Mammary epithelial cell (primary cell): ENCODE data around the gene DAB2.

Source experiments
- EZH2 ChIP-seq: IDR thresholded peaks from 2 replicates; pipeline ENCODE4 v1.6.1; 2012; ENCODE audit warnings: low read length, inconsistent platforms, borderline replicate concordance
- TF ChIP-seq, protein P1 (sequence below), 2 donors: IDR thresholded peaks in 1 of 2; conservative IDR thresholded peaks in 1 of 2; 2 replicates each; pipeline ENCODE4 v1.5.1; 2011 to 2012; ENCODE audit warnings: inconsistent platforms in 2 of 2, low read length in 2 of 2, mild to moderate bottlenecking in 2 of 2, control low read depth in 1 of 2, low read depth in 1 of 2; ENCODE audit not compliant: insufficient read depth in 1 of 2; ENCODE audit errors: extremely low read depth in 1 of 2

DNA sequence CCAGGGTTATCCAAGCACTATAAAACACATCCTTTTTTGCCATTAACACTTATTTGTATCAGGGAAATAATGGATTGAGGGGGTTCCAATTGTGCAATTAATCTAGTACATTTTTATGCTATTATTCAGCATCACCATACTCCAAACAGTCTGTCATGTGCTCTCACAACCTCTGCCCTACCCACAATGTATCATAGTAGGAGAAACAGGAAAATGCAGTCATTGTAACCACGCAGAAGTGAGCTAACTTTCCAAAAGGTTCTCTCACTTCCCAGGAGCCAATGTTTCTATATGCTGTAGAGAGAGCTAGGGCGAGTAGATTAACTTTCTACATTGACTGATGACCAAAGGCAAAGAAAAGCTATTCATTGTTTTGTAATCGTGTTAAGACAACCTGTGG is 29.8 kb downstream of the DAB2 start:
- TF ChIP-seq, protein P1, sequence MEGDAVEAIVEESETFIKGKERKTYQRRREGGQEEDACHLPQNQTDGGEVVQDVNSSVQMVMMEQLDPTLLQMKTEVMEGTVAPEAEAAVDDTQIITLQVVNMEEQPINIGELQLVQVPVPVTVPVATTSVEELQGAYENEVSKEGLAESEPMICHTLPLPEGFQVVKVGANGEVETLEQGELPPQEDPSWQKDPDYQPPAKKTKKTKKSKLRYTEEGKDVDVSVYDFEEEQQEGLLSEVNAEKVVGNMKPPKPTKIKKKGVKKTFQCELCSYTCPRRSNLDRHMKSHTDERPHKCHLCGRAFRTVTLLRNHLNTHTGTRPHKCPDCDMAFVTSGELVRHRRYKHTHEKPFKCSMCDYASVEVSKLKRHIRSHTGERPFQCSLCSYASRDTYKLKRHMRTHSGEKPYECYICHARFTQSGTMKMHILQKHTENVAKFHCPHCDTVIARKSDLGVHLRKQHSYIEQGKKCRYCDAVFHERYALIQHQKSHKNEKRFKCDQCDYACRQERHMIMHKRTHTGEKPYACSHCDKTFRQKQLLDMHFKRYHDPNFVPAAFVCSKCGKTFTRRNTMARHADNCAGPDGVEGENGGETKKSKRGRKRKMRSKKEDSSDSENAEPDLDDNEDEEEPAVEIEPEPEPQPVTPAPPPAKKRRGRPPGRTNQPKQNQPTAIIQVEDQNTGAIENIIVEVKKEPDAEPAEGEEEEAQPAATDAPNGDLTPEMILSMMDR (conservative IDR thresholded peaks at IDR 0.05 in 1 of 2, IDR thresholded peaks at IDR 0.05 in 1 of 2; ENCODE audit: extremely low read depth in 1 of 2, insufficient read depth in 1 of 2, low read depth in 1 of 2, low read length in 2 of 2): no peak
- TF ChIP-seq EZH2: no peak
